Adrenal gland (tissue), 5 donors: ENCODE results near the gene CRY1.

Source experiments
- CTCF ChIP-seq, 6 experiments: fragments of 450-650 bp in 4 of 6; fragments of 200-600 bp in 2 of 6; sonication (generic) in 1 of 6; IDR thresholded peaks; 1 replicate in 5 of 6; 2 replicates in 1 of 6; pipeline versions ENCODE4 v1.5.1 to v1.8.0; 2016 to 2021; ENCODE audit warnings: antibody characterized with exemption in 6 of 6, mild to moderate bottlenecking in 2 of 6, moderate library complexity in 1 of 6
- POLR2A ChIP-seq, 2 donors: fragments of 450-650 bp; IDR thresholded peaks; one replicate each; pipeline ENCODE4 v1.6.1; 2017; ENCODE audit warnings: antibody characterized with exemption in 2 of 2, mild to moderate bottlenecking in 2 of 2, moderate library complexity in 1 of 2
- donor health status: DM: no; HTN: no; CAD: no.

- TF ChIP-seq CTCF (IDR thresholded peaks at IDR 0.05): no peak
- TF ChIP-seq POLR2A (IDR thresholded peaks at IDR 0.05): no peak
Measured at GRCh38 chr12:107102294-107102693, 8.9 kb upstream of the CRY1 start.
